LHCN-M2 (cell line): ENCODE measurements around the gene SPOCK2. TPM values are rescaled to one million over a fixed set of nuclear protein-coding genes. Genes with fewer than 3 reads are reported as not detected.
"Not testable (repeated sequence)": the region's sequence is repeated elsewhere in the genome, so short reads cannot be mapped to it uniquely, and the experiment has no call there.

Source experiments
- DNase-seq: peaks from one replicate; pipeline ENCODE4 v3.0.0-alpha.2; 2012; ENCODE audit warnings: low read depth
- total RNA-seq: library from RNA; depleted of rRNA; stranded (reverse); fragments of >200 nt; gene quantifications from 2 replicates; pipeline ENCODE4 v1.2.3, GENCODE V29; 2014

The SPOCK2 gene
- total RNA-seq, 1 experiment from 2014 or later: 0.29 TPM

GRCh38 chr10:72032409-72033162, 55.8 kb downstream of the SPOCK2 start:
- not testable (repeated sequence) for DNase-seq

GRCh38 chr10:72031706-72032105, 56.6 kb downstream of the SPOCK2 start:
- no peak for DNase-seq

- no peak for DNase-seq
These were observed 57.4 kb downstream of the SPOCK2 start for GRCh38 chr10:72030762-72031543.

GRCh38 chr10:72029414-72029813, 58.9 kb downstream of the SPOCK2 start:
- DNase-seq: no peak

GRCh38 chr10:72027498-72027897, 60.9 kb downstream of the SPOCK2 start:
- no peak for DNase-seq

- peak; percentile 21 for DNase-seq
These were observed 61.9 kb downstream of the SPOCK2 start for GRCh38 chr10:72026278-72027111.

GRCh38 chr10:72025832-72026231, 62.5 kb downstream of the SPOCK2 start:
- no peak for DNase-seq

GRCh38 chr10:72025400-72025799, 63.0 kb downstream of the SPOCK2 start:
- no peak for DNase-seq

GRCh38 chr10:72024596-72024995, 63.8 kb downstream of the SPOCK2 start:
- DNase-seq: no peak

- DNase-seq: no peak
These were observed 66.1 kb downstream of the SPOCK2 start for GRCh38 chr10:72022228-72022627.

GRCh38 chr10:72020914-72021809, 67.2 kb downstream of the SPOCK2 start:
- no peak for DNase-seq

- no peak for DNase-seq
These were observed 69.1 kb downstream of the SPOCK2 start for GRCh38 chr10:72019085-72019876.

GRCh38 chr10:72016608-72017300, 71.6 kb downstream of the SPOCK2 start:
- peak; percentile 40 for DNase-seq

GRCh38 chr10:72015841-72016240, 72.5 kb downstream of the SPOCK2 start:
- no peak for DNase-seq

- DNase-seq: no peak
These were observed 73.4 kb downstream of the SPOCK2 start for GRCh38 chr10:72014785-72015480.

- no peak for DNase-seq
These were observed 74.2 kb downstream of the SPOCK2 start for GRCh38 chr10:72014197-72014596.

GRCh38 chr10:72013202-72013945, 75.0 kb downstream of the SPOCK2 start:
- DNase-seq: no peak

- no peak for DNase-seq
These were observed 75.6 kb downstream of the SPOCK2 start for GRCh38 chr10:72012796-72013195.
